ENCODE measurements around the gene ARSG. TPM values are rescaled to one million over a fixed set of nuclear protein-coding genes. Genes with fewer than 3 reads are reported as not detected.

The ARSG gene
- total and polyA plus RNA-seq, 2 of the 4 experiments (the other 2 are of a cell fraction), result 2.9 to 3.0 TPM

- H4K91ac ChIP-seq (ENCODE audit: insufficient read depth, low read depth, low read length), result peak overlapping the region; percentile 23; the same call in 1 of the 2 replicates
- no peaks in the 10 kb centered on the region for H4K20me1 ChIP-seq (ENCODE audit: insufficient read depth, low read length)
- ChIA-PET POLR2A (ENCODE audit: unreplicated experiment) (interaction anchor here (0.6 to 0.7 kb wide), 2 partner anchors 83 to 1845 kb away, joined by 3 to 9 read pairs; no protein-coding TSS in a partner anchor), CTCF (no interaction called here)
- no peak overlapping the region for H3K4me3 ChIP-seq (ENCODE audit: insufficient read depth, low read depth, low read length)
- no peak overlapping the region for H3K14ac ChIP-seq (replicated peaks; ENCODE audit: low read depth, low read length)
- peaks cover 17% of the 10 kb centered on the region for H3K9me1 ChIP-seq (ENCODE audit: insufficient read depth, low read length)
- no peak overlapping the region for H2BK20ac ChIP-seq (ENCODE audit: low read depth, low read length)
- H3K56ac ChIP-seq (ENCODE audit: extremely low read depth, insufficient read depth, low read length), result no peak overlapping the region
- in situ Hi-C loops (cut with MboI; ENCODE audit: low sequenced_read_pairs) (no loop called here), dilution Hi-C loops (cut with HindIII; ENCODE audit: low sequenced_read_pairs, unreplicated experiment) (no loop called here), intact Hi-C loops (cut with micrococcal nuclease) (no loop called here)
- H3K23ac ChIP-seq (ENCODE audit: low read depth, low read length), result no peak overlapping the region
- no peak overlapping the region for H2BK15ac ChIP-seq (ENCODE audit: low read depth, low read length)
- H4K5ac ChIP-seq (ENCODE audit: low read depth, low read length), result no peak overlapping the region
- H4K8ac ChIP-seq (ENCODE audit: low read depth in 2 of 2, low read length in 2 of 2), result no peak overlapping the region
- H3K18ac ChIP-seq (ENCODE audit: low read depth, low read length), result no peak overlapping the region
- DNase-seq (no peak), ATAC-seq (ENCODE audit: low read depth) (no peak)
- peaks cover 10% of the 10 kb centered on the region for H3K4me1 ChIP-seq (ENCODE audit: control insufficient read depth, insufficient read depth, low read length)
- H3K4me2 ChIP-seq (ENCODE audit: low read depth, low read length), result no peak overlapping the region
- no peak overlapping the region for H2BK5ac ChIP-seq (ENCODE audit: low read depth, low read length, poor library complexity, severe bottlenecking)
- no peak overlapping the region for H3K27ac ChIP-seq (ENCODE audit: insufficient read depth, low read length)
- no TSS peak for BruUV-seq (replicated peaks)
- 0 out of 2 replicates have a peak overlapping the region, but pooled peaks have one; percentile 33 for H2AK5ac ChIP-seq (ENCODE audit: low read depth, low read length)
- WGBS, 2 experiments (ENCODE audit: extremely low coverage in 2 of 2, insufficient read length in 1 of 2), result 80% methylated on average over 1 of the region's 3 CpGs; no CpG with 5 or more reads in 1 of the 2 experiments
- no peak overlapping the region for H2AFZ ChIP-seq (replicated peaks; ENCODE audit: low read length, poor library complexity)
- H3K9me3 ChIP-seq (ENCODE audit: control insufficient read depth, insufficient read depth, low read length), result no peaks in the 10 kb centered on the region
- no peak overlapping the region for H2BK120ac ChIP-seq (ENCODE audit: low read depth, low read length)
- no peak overlapping the region for H3K9ac ChIP-seq (ENCODE audit: low read depth, low read length)
- H3K27me3 ChIP-seq (ENCODE audit: control insufficient read depth, insufficient read depth, low read length), result no peaks in the 10 kb centered on the region
- H2AK9ac ChIP-seq (replicated peaks; ENCODE audit: low read depth, low read length, poor library complexity), result no peak overlapping the region
- no peaks in the 10 kb centered on the region for H3K36me3 ChIP-seq (ENCODE audit: control insufficient read depth, insufficient read depth, low read length)
- TF ChIP-seq MAZ (IDR thresholded peaks at IDR 0.05; ENCODE audit: borderline replicate concordance, low read depth, low read length), result no peak
- no peak for TF ChIP-seq SMC3 (IDR thresholded peaks at IDR 0.05; ENCODE audit: low read depth, low read length)
- no peak for TF ChIP-seq FOS (IDR thresholded peaks at IDR 0.05; ENCODE audit: low read depth, low read length)
- TF ChIP-seq RCOR1 (IDR thresholded peaks at IDR 0.05; ENCODE audit: insufficient replicate concordance, low read length), result no peak
- TF ChIP-seq RAD21 (IDR thresholded peaks at IDR 0.05; ENCODE audit: low read length), result no peak
- TF ChIP-seq ELK1 (IDR thresholded peaks at IDR 0.05; ENCODE audit: borderline replicate concordance, low read depth, low read length), result no peak
- no peak for TF ChIP-seq MAFK (IDR thresholded peaks at IDR 0.05; ENCODE audit: low read depth, low read length)
- no peak for TF ChIP-seq USF2 (IDR thresholded peaks at IDR 0.05; ENCODE audit: low read depth, low read length)
- no peak for TF ChIP-seq MXI1 (IDR thresholded peaks at IDR 0.05; ENCODE audit: borderline replicate concordance, low read depth, low read length)
- TF ChIP-seq CHD1 (IDR thresholded peaks at IDR 0.05; ENCODE audit: low read depth, low read length), result no peak
- TF ChIP-seq CEBPB (IDR thresholded peaks at IDR 0.05; ENCODE audit: low read depth, low read length), result no peak
- no peak for TF ChIP-seq CTCF (conservative IDR thresholded peaks at IDR 0.05; ENCODE audit: low read depth, low read length)
- TF ChIP-seq POLR2A (IDR thresholded peaks at IDR 0.05; ENCODE audit: low read depth, low read length), result no peak
- no peak for TF ChIP-seq BHLHE40 (IDR thresholded peaks at IDR 0.05; ENCODE audit: low read depth, low read length)
- no peak for TF ChIP-seq RFX5 (IDR thresholded peaks at IDR 0.05; ENCODE audit: low read depth, low read length)
- no peak for TF ChIP-seq NFE2L2 (IDR thresholded peaks at IDR 0.05; ENCODE audit: low read depth, low read length)
- no peaks in the 10 kb centered on the region for H3K79me1 ChIP-seq (ENCODE audit: low read depth in 1 of 2, low read length in 2 of 2)
- H3K4ac ChIP-seq (ENCODE audit: low read depth, low read length), result 0 out of 2 replicates have a peak overlapping the region, but pooled peaks have one; percentile 22
These were observed 60.7 kb downstream of the ARSG start for GRCh38 chr17:68352041-68352440.

All from IMR-90 (cell line).